GM23338 (cell line): Measurements from ENCODE around the gene TRAF3.

Source experiments
- CREB1 ChIP-seq: fragments of 250-450 bp; sonication (Bioruptor Pico); IDR thresholded peaks from 2 replicates; pipeline ENCODE4 v1.5.0; 2020; ENCODE audit warnings: low read depth, mild to moderate bottlenecking, moderate library complexity
- ETS1 ChIP-seq: IDR thresholded peaks from 2 replicates; pipeline ENCODE4 v1.6.1; 2016; ENCODE audit warnings: antibody characterized with exemption
- EZH2 ChIP-seq: fragments of 200-600 bp; sonication (generic); IDR thresholded peaks from one replicate; pipeline ENCODE4 v1.8.0; 2017; ENCODE audit warnings: antibody characterized with exemption, mild to moderate bottlenecking, low read depth; ENCODE audit not compliant: unreplicated experiment
- EZH2phosphoT487 ChIP-seq: fragments of 200-600 bp; sonication (generic); IDR thresholded peaks from one replicate; pipeline ENCODE4 v1.8.1; 2018; ENCODE audit warnings: antibody characterized with exemption; ENCODE audit not compliant: unreplicated experiment
- JUNB ChIP-seq: IDR thresholded peaks from one replicate; pipeline ENCODE4 v1.6.1; 2016; ENCODE audit warnings: antibody characterized with exemption; ENCODE audit not compliant: unreplicated experiment
- NANOG ChIP-seq: IDR thresholded peaks from 2 replicates; pipeline ENCODE4 v1.6.1; 2016; ENCODE audit warnings: antibody characterized with exemption, borderline replicate concordance
- POLR2AphosphoS5 ChIP-seq: IDR thresholded peaks from 2 replicates; pipeline ENCODE4 v1.6.1; 2016; ENCODE audit warnings: antibody characterized with exemption, low read depth
- REST ChIP-seq: IDR thresholded peaks from one replicate; pipeline ENCODE4 v1.6.1; 2018; ENCODE audit warnings: antibody characterized with exemption; ENCODE audit not compliant: unreplicated experiment
- ZNF114 ChIP-seq: fragments of 250-450 bp; sonication (Bioruptor Pico); IDR thresholded peaks from 2 replicates; pipeline ENCODE4 v1.5.0; 2020; ENCODE audit warnings: mild to moderate bottlenecking, moderate library complexity
- ZNF331 ChIP-seq: fragments of 250-450 bp; sonication (Bioruptor Pico); IDR thresholded peaks from 2 replicates; pipeline ENCODE4 v1.5.0; 2020; ENCODE audit warnings: low read depth, mild to moderate bottlenecking, moderate library complexity
- TF ChIP-seq, protein P1 (sequence below), 2 experiments: fragments of 200-600 bp in 1 of 2; sonication (generic) in 1 of 2; conservative IDR thresholded peaks; 2 replicates each; pipeline versions ENCODE4 v1.5.1 to v1.6.1; 2016 to 2017; ENCODE audit warnings: antibody characterized with exemption in 2 of 2, low read depth in 2 of 2, mild to moderate bottlenecking in 2 of 2, moderate library complexity in 1 of 2

DNA sequence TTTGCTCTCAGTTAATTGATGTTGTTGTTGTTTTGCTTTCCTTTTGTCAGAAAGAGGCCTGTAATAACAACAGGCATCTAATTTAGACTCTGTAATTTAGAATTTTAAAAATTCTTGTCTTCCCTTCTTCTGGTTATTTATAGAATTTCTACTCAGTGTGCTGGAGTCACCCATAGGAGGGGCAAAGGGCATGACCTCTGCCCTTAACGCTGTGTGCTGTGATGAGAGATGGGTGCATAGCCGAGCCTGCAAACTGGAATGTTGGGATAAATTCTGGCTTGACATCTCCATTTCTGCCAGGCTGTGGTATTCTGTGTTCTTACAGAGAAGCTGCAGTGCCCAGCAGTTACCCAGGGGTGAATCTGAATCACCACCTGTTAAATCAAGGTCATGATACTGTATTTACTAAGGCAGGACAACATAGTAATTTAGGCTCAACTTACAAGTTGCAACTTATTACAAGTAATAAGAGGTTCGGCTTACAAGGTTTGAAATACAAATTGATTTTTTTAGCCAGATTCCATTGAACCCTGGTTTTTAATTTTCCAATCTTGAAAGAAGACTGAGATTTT lies 53.3 kb downstream of the TRAF3 start:
- no peak for TF ChIP-seq POLR2AphosphoS5
- TF ChIP-seq, protein P1, sequence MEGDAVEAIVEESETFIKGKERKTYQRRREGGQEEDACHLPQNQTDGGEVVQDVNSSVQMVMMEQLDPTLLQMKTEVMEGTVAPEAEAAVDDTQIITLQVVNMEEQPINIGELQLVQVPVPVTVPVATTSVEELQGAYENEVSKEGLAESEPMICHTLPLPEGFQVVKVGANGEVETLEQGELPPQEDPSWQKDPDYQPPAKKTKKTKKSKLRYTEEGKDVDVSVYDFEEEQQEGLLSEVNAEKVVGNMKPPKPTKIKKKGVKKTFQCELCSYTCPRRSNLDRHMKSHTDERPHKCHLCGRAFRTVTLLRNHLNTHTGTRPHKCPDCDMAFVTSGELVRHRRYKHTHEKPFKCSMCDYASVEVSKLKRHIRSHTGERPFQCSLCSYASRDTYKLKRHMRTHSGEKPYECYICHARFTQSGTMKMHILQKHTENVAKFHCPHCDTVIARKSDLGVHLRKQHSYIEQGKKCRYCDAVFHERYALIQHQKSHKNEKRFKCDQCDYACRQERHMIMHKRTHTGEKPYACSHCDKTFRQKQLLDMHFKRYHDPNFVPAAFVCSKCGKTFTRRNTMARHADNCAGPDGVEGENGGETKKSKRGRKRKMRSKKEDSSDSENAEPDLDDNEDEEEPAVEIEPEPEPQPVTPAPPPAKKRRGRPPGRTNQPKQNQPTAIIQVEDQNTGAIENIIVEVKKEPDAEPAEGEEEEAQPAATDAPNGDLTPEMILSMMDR (conservative IDR thresholded peaks at IDR 0.05; ENCODE audit: low read depth in 2 of 2): no peak
- no peak for TF ChIP-seq JUNB
- TF ChIP-seq EZH2: no peak
- no peak for TF ChIP-seq EZH2phosphoT487
- TF ChIP-seq NANOG: no peak
- no peak for TF ChIP-seq ZNF114 (CRISPR knock-in tag)
- no peak for TF ChIP-seq ETS1
- no peak for TF ChIP-seq CREB1
- TF ChIP-seq ZNF331 (CRISPR knock-in tag): no peak
- TF ChIP-seq REST: no peak
